Stimulated activated CD8-positive, alpha-beta memory T cell treated with anti-CD3 and anti-CD28 coated beads, Interleukin-12 subunit alpha, Interleukin-12 subunit beta, amount 100 ng/mL, for 4 hours (primary cell): ENCODE data around the gene ARHGAP19.
A peak's percentile ranks its signal among the peaks of the same experiment; 100 is the strongest.

Experiments
- DNase-seq: peaks from one replicate; pipeline ENCODE4 v3.0.0-alpha.2; 2020; ENCODE audit warnings: low read depth

ARHGAP19 gene

DNA sequence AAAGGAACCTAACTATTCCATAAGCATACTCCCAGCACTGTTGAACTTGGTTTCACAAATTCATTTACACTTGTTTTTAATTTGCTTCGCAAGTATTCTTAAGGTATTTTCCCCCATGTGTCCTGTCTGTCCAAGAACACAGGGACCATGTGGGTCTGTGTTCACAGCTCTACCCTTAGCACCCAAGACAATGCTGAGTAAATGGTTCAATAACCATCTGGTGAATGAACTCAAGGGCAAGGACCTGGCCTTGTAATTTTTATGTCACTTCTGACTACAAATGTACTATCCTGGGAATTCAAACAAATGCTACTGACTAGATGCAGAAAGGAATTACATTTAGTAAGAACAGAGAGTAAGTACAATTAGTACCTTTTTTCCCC, 63.7 kb downstream of the ARHGAP19 start:
- no peak for DNase-seq

GRCh38 chr10:97228130-97228774, 64.2 kb downstream of the ARHGAP19 start:
- no peak for DNase-seq

- DNase-seq = no peak
These were observed 66.0 kb downstream of the ARHGAP19 start for GRCh38 chr10:97226398-97226797.

- DNase-seq = no peak
These were observed 67.7 kb downstream of the ARHGAP19 start for GRCh38 chr10:97224483-97225435.

GRCh38 chr10:97222326-97222961, 70.0 kb downstream of the ARHGAP19 start:
- DNase-seq = no peak

- DNase-seq = no peak
These were observed 72.1 kb downstream of the ARHGAP19 start for GRCh38 chr10:97220355-97220754.

DNA sequence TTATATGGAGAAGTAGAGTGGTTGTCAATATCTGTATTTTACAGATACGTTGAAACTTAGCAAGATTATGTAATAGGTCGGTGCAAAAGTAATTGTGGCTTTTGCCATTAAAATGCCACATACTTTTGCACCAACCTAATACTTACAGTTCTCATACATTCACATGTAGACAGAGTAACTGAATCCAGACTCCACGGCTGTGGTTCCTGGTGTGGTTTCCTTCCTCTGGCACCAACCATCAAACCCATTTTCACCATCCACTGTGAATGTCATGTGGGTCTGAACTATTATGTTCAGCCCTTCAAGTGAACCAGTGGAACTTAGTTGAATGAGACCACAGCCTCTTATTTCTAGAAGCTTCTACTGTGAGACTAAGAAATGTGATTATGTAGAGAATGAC, 75.1 kb downstream of the ARHGAP19 start:
- no peak for DNase-seq

GRCh38 chr10:97215619-97216260, 76.7 kb downstream of the ARHGAP19 start:
- DNase-seq = no peak

- no peak for DNase-seq
These were observed 79.0 kb downstream of the ARHGAP19 start for GRCh38 chr10:97213431-97213830.

DNA sequence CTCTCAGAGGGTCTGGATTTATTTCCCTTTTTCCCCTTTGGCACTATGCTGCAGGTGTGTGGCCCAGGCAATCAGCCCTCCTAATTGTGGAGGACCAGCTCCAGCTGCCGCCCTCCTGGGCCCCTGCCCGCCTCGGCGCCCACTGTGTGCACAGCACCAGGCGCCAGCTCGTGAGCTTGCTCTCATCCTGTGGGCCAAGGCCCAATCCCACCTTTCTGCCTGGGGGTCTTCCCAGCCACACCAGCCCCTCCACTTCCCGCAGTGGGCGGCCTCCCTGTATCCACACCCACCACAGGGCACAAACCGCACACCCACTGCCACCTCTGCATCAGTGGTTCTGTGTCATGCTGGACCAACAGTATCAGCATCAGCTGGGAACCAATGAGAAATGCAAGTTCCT, 81.2 kb downstream of the ARHGAP19 start:
- no peak for DNase-seq

GRCh38 chr10:97210543-97210960, 81.9 kb downstream of the ARHGAP19 start:
- DNase-seq = peak; percentile 25

DNA sequence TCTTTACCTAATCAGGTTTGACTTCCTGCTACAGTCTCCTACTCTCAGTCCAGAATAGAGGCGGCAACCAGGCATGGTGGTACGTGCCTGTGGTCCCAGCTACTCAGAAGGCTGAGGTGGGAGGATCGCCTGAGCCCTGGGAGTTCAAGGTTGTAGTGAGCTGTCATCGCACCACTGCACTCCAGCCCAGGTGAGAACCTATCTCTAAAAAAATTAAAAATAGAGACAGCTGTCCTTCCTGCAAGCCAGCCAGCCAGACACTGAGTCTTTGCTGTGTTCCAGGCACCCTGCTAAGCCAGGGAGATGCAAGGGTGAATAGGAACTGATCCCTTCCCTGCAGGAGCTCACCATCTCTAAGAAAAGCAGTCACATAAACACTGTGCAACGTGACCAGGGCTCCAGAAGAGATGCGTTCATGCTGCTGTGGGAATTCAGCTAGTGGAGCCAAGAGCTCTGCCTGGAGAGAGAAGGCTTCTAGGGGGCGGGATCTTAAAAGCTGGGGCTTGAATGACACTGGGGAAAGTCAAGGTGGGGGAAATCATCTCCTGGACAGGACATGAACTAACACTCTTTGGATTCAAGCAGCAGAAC, 84.6 kb downstream of the ARHGAP19 start:
- DNase-seq = no peak

GRCh38 chr10:97207131-97207530, 85.3 kb downstream of the ARHGAP19 start:
- no peak for DNase-seq

DNA sequence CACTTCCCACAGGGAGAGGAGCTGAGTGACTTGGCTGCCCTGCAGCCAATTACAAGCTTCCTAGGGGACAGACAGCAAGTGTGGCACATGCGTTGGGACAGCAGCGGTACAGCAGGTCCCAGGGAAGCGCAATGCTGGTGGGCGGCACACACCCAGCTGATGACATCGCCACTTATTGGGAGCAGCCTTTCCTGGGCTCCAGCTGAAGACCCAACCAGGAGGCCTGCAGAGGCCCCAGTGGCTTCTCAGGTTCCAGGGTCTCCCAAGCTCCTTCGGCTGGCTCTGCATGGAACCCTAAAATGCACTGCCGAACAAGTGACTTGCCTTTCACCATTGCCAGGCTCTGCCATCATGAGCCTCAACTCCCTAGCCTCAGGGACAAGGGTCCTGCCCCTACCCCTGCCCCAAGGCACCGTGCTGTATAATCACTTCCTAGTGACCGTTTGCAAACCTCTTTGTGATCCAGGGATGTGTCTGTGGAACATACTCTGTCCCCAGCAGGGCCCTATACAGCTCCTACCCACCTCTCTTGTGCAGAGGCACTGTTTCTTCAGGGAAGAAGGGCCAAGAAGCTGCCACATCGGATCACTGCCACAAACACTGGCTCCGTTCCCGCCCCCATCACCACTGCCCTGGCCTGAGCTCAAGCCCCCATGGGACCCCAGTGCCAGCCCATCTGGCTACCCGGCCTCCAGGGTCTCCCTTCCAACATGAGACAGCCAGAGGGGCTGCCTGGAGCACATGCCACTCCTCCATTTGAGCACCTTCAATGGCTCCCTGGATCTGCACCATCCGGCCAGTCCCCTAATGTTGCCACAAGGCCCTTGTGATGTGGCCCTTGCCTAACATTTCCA, 87.4 kb downstream of the ARHGAP19 start:
- DNase-seq = no peak

DNA sequence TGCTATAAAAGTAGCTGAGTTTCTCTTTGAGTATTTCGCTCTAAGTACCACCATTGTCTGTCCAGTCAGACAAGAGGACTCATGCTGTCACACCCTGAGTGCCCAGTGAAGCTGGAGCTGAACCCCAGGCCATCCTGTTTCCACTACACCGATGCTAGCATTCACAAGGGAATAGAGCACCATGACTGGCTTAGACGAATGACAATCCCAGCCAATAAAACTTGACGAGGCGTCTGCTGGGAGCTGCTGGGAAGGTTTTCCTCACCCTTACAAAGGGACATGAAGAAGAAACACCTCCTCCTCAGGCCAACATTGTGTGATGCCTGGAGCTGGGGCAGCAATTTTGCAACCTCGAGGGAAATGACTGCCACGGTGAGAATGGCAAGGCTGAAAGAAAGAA, 89.2 kb downstream of the ARHGAP19 start:
- no peak for DNase-seq

DNA sequence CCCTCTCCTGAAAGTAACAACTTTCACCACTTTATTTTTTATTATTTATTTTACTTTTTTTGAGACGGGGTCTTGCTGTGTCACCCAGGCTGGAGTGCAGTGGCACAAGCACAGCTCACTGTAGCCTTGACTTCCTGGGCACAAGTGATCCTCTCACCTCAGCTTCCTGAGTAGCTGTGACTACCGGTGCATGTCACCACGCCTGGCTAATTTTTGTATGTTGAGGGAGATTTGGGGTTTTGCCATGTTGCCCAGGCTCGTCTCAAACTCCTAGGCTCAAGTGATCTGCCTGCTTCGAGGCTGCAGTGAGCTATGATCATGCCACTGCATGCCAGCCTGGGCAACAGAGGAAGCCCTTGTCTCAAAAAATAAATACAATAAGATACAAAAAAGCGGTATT, 91.8 kb downstream of the ARHGAP19 start:
- DNase-seq = no peak

DNA sequence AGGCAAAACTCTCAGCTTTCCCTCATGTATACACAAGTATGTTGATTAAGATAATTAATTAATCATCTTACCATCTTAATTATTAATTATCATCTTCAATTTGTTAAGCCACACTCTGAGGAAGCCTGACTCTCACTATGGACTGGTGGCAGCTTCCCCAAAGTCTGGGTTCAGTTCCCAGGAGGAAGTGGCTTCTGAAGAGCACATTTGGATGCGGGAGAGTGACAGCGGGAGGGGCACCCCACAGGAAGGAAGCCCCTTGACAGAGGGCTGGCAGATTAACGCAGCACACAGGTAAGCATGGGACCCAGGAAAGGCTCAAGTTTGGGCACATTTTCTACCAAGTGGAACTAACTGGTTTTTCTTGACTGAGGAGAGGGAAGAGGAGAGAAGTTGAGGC, 93.3 kb downstream of the ARHGAP19 start:
- no peak for DNase-seq

- no peak for DNase-seq
These were observed 95.4 kb downstream of the ARHGAP19 start for GRCh38 chr10:97197030-97197500.

GRCh38 chr10:97196223-97197029, 96.0 kb downstream of the ARHGAP19 start:
- DNase-seq = peak; percentile 43

GRCh38 chr10:97195706-97196222, 96.7 kb downstream of the ARHGAP19 start:
- DNase-seq = no peak
